Motor neuron (in vitro differentiated cells): Measurements from ENCODE around the gene MAML2. TPM values are rescaled to one million over a fixed set of nuclear protein-coding genes. Genes with fewer than 3 reads are reported as not detected.

Experiments
- ATAC-seq, 8 experiments: fragments of 200-7000 bp; cut with Tn5 transposase; replicated peaks in 6 of 8; 2 replicates each; pipeline ENCODE4 v1.8.0; 2021; ENCODE audit warnings: mild to moderate bottlenecking in 8 of 8, moderate library complexity in 8 of 8
- H3K27ac ChIP-seq, 2 donors: fragments of 250-450 bp; sonication (Bioruptor Pico); 2 replicates each; pipeline ENCODE4 v1.9.0; 2021; ENCODE audit warnings: antibody characterized with exemption in 2 of 2, mild to moderate bottlenecking in 2 of 2, moderate library complexity in 1 of 2
- H3K4me1 ChIP-seq, 2 donors: fragments of 250-450 bp; sonication (Bioruptor Pico); replicated peaks in 1 of 2; 2 replicates each; pipeline ENCODE4 v1.6.1; 2021; ENCODE audit warnings: antibody characterized with exemption in 2 of 2, mild to moderate bottlenecking in 2 of 2, moderate library complexity in 1 of 2
- H3K4me3 ChIP-seq, 5 donors: fragments of 250-450 bp; sonication (Bioruptor Pico); 2 replicates each; pipeline ENCODE4 v1.9.0; 2021; ENCODE audit warnings: antibody characterized with exemption in 5 of 5, mild to moderate bottlenecking in 5 of 5, moderate library complexity in 4 of 5
- WGBS, 10 experiments: fragments of 450-650 bp; shearing (Covaris generic); methylation state at CpG; one replicate each; pipeline ENCODE4 v1.0.0; 2022; 5-methylcytosine and 5-hydroxymethylcytosine counted together
- in situ Hi-C, 9 experiments: fragments of 400-800 bp; cut with MboI; loops; one replicate each; pipeline ENCODE4 v1.15.0; 2021; ENCODE audit warnings: low sequenced_read_pairs in 9 of 9, low pct_unique_long_range_greater_than_20kb in 2 of 9; ENCODE audit not compliant: unreplicated experiment in 9 of 9
- total RNA-seq, 8 experiments: library from RNA; unstranded; fragments of 300-600 nt; gene quantifications; 2 replicates each; pipeline versions ENCODE4 v1.2.3 to v1.2.4, GENCODE V29; 2022

Gene MAML2
- total RNA-seq, 8 experiments from 2014 or later: 4.9 to 21.2 (median 6.4) TPM

DNA sequence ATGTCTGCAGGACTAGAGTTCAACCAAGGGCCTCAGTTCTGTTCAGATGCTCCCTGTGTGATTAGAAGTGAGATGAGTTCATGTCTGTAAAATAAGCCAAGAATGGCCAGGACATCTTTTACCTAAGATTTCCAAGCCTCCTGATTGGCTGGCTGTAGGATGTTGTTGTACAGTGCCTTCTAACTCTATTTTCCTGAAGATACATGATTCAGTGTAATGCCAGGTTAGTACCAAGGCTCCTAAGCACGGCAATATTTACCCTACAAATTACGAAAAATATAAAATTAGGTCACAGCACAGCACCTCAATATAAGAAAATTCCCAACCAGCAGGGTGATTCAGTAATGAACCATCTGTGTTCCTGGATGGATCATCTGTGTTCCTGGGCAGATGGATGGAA is 279.1 kb downstream of the MAML2 start:
- no peak overlapping the region for H3K4me3 ChIP-seq
- H3K27ac ChIP-seq: no peak overlapping the region
- in situ Hi-C loops: loop anchor here in 4 of 9 experiments (25.0 kb wide), 1 partner anchor 273 kb away; the partner anchor contains the start of gene MAML2 (in 4 of the 4)
- 60 to 100% (median 97%) methylated on average over 1 to 2 of the region's 2 CpGs; no CpG with 5 or more reads in 4 of the 10 experiments for WGBS, 10 experiments
- H3K4me1 ChIP-seq: peaks cover 0 to 19% of the 10 kb centered on the region in 2 donors
- ATAC-seq: no peak

DNA sequence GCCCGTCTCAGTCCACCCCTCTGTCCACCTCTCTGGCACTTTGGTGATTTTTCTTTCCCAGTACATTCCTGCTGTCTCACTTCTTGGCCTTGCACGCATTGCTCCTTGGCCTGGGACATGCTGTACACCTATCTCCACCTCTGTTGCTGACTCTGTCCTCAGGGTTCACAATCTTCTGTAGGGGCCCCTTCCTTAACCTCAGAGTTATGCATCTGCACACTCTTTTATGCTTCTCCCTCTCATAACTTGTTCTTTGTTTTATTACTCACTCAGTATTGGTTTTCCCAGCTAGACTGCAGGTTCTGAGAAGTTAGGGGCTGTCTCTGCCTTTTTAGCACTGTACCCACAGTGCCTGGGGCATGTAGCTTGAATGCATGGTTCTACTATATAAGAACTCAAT is 279.9 kb downstream of the MAML2 start:
- peaks cover 0 to 19% of the 10 kb centered on the region in 2 donors for H3K4me1 ChIP-seq
- 67 to 100% (median 96%) methylated on average over 1 to 2 of the region's 2 CpGs; no CpG with 5 or more reads in 4 of the 10 experiments for WGBS, 10 experiments
- no peak for ATAC-seq
- H3K4me3 ChIP-seq: no peak overlapping the region
- in situ Hi-C loops: loop anchor here in 4 of 9 experiments (25.0 kb wide), 1 partner anchor 274 kb away; the partner anchor contains the start of gene MAML2 (in 4 of the 4)
- no peak overlapping the region for H3K27ac ChIP-seq

DNA sequence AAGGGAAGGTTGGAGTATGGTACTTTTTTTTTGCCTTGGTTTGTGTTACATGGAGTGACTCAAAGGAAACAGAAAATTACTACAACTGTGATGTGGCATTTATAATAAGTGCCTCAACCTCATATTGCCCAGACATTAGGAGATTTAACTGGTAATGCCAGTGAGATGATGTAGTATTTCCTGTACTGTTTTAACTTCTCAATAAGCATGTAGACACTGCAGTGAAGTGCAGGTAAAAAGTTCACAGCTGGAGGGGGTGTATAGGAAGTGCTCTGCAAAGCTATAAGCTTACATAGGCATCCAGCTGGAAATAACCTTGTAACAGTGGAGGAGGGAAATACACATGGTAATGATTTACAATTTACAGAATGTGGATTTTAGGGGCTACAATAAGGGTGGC is 280.9 kb downstream of the MAML2 start:
- Histone ChIP-seq H3K27ac (no peak overlapping the region), H3K4me3 (no peak overlapping the region), H3K4me1 (peaks cover 0 to 17% of the 10 kb centered on the region in 2 donors)
- in situ Hi-C loops: loop anchor here in 4 of 9 experiments (25.0 kb wide), 1 partner anchor 275 kb away; the partner anchor contains the start of gene MAML2 (in 4 of the 4)
- peak in 2 of 8 experiments; percentile 32 to 39 for ATAC-seq

DNA sequence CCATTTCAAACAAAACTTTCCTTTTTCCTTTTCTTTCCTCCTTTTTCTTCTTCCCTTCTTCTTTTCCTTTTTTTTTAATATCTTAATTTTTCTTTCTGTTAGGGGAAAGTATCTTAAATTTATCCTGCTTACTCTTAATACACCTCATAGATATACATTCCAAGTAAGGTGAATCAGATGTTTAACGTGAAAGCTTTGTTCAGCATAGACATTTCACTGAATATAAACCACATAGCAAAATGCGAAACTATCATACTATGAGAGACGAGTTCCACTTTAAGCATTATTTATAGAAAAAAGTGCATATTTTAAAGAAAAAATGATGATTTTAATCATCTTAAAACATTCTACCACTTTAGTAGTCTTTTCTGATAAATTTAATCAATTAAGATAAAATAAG is 281.3 kb downstream of the MAML2 start:
- Histone ChIP-seq H3K4me1 (peaks cover 4 to 16% of the 10 kb centered on the region in 2 donors), H3K4me3 (no peak overlapping the region), H3K27ac (no peak overlapping the region)
- no peak for ATAC-seq
- in situ Hi-C loops: loop anchor here in 4 of 9 experiments (25.0 kb wide), 1 partner anchor 276 kb away; the partner anchor contains the start of gene MAML2 (in 4 of the 4)
- WGBS, 10 experiments: 40 to 100% (median 94%) methylated on average over 1 to 3 of the region's 3 CpGs

DNA sequence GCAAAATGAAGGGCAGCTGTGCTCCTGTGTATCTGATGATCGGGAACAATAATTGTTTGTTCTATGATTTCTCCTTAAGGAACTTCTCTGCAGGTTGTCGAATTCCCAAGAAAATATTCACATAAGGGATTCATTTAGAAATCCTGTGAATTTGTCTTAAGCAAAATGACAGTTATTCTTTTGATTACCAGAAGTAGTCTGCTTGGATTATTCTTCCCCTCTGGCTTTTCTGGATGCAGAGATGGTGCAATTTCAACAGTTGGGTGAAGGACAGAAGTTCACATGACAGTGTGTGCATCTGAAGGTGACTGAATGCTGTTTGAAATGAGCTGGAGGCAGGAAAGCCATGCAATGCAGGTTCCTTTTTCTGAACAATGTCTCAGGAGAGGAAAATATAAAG is 281.9 kb downstream of the MAML2 start:
- in situ Hi-C loops: loop anchor here in 4 of 9 experiments (25.0 kb wide), 1 partner anchor 276 kb away; the partner anchor contains the start of gene MAML2 (in 4 of the 4)
- no peak for ATAC-seq
- Histone ChIP-seq H3K4me3 (no peak overlapping the region), H3K4me1 (peaks cover 10 to 20% of the 10 kb centered on the region in 2 donors), H3K27ac (no peak overlapping the region)
- 0 to 100% (median 58%) methylated on average over 1 to 2 of the region's 2 CpGs; no CpG with 5 or more reads in 2 of the 10 experiments for WGBS, 10 experiments

DNA sequence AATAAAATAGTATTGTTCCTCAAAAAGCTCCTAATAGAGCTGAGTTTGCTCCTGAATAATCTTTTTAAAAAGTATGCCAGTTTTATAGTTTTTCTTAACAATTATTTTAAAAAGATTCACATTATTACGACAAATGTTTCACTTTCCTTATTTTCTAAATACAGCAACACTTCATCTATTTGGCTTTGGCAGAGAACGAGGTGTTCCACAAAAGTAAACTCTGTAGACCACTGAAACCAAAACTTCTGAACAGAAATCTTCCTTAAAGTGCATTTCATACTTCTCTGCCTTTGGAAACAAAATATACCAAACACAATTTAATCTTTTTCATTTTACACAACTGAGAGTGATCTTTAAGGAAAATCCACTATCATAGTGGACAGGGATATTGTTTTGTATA is 285.5 kb downstream of the MAML2 start:
- in situ Hi-C loops: loop anchor here in 4 of 9 experiments (25.0 kb wide), 1 partner anchor 280 kb away; the partner anchor contains the start of gene MAML2 (in 4 of the 4)
- ATAC-seq: no peak
- no peak overlapping the region for H3K4me3 ChIP-seq
- H3K27ac ChIP-seq: no peak overlapping the region
- H3K4me1 ChIP-seq: peaks cover 26 to 30% of the 10 kb centered on the region in 2 donors
- 0 to 100% (median 82%) methylated on average over 1 to 2 of the region's 2 CpGs for WGBS, 10 experiments

DNA sequence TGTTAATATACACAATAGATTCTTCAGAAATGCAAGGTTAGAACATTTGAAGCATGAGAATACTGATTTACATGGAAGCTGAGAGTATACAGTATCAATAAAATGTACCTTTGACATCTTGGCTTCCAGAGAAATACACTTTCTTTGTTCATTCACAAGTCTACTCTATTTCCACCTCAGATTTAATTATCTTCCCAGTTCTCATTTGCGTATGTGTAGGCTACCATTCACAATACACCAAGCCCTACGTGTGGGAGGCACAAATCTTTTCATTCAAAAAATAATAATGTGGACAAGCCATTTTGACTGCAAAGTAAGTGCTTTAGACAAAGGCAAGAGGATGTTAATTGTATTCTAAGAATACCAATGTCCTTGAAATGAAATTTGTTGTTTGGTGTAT is 286.4 kb downstream of the MAML2 start:
- peak in 1 of 8 experiments; percentile 8 for ATAC-seq
- WGBS, 10 experiments: 17 to 60% (median 39%) methylated on average over 1 to 2 of the region's 2 CpGs; no CpG with 5 or more reads in 6 of the 10 experiments
- Histone ChIP-seq H3K4me3 (no peak overlapping the region), H3K4me1 (peaks cover 25 to 26% of the 10 kb centered on the region in 2 donors), H3K27ac (peak overlapping the region in 1 of 2 donors; percentile 74)
- in situ Hi-C loops: loop anchor here in 4 of 9 experiments (25.0 kb wide), 1 partner anchor 281 kb away; the partner anchor contains the start of gene MAML2 (in 4 of the 4)

DNA sequence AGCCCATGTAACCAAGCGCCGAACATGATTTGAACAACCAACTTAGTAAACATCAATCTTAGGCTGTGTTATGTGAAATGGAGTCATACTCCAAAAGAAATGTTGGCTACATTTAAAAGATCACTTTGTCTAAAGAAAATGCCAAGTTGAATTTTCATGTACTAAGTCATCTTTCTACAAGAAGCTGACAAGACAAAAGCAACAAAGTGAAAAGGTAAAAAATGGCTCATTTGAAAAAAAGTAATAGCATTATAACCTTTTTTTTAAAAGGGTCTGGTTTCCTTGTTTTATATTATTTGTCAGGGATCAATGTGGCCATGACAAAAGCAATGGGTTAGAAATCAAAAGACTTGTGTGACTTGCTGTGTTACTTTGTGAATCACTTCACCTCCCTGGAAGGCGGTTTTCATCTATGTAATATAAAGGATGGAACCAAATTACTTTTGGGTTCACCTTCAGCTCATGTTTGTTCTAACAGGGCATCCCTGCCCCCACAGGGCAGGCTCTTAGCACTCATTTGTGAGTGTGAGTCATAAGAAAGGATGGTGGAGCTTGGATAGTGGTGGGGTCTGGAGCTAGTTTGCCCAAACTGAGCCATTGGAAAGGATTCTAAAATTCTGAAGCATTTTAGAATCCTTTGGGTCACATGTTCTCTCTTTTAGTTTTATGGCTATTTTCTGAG is 287.1 kb downstream of the MAML2 start:
- in situ Hi-C loops: loop anchor here in 4 of 9 experiments (25.0 kb wide), 1 partner anchor 281 kb away; the partner anchor contains the start of gene MAML2 (in 4 of the 4)
- Histone ChIP-seq H3K4me1 (peaks cover 22 to 26% of the 10 kb centered on the region in 2 donors), H3K27ac (peak overlapping the region; percentile 55 to 74), H3K4me3 (no peak overlapping the region)
- peak in 5 of 8 experiments; percentile 29 to 38 (median 32) for ATAC-seq
- WGBS, 10 experiments: 0 to 88% (median 22%) methylated on average over 2 to 3 of the region's 3 CpGs

DNA sequence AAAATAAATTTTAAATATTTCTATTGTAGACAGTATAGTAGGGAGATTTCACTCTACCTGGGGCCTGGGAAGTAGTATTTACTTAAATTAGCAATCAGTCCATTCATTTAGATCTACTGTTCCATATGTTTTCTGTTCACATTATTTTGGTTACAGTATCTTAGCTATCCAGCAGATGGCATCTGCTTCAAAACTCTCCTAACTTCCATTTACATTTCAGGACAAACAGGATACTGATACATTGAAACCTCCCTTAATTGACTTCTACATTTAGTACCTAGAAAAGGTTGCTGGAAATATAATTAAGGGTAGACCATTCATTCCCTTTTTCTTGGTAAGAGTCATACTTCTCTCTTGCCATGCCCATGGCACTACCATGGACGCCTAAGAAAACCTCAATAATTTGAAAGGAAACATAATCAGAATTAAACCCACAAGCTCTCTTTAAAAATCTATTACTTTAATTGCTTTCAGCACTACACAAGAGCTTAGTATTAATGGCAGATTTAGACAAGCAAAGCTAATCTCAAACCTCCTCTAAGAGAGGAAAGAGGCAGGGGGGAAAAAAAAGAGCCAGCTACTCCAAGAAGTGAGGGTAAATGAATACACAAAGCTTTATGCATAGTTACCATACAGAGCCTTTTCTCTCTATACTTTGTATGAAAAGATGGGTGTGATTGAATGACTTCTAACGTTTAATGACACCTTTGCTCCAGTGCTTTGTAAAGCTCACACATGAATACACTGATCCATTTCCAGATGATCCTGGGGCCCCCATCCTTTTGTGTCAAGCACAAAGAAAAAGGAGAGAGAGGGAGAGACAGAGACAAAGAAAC is 287.9 kb downstream of the MAML2 start:
- 0 to 38% (median 8%) methylated on average over 1 to 2 of the region's 2 CpGs; no CpG with 5 or more reads in 1 of the 10 experiments for WGBS, 10 experiments
- in situ Hi-C loops: loop anchor here in 4 of 9 experiments (25.0 kb wide), 1 partner anchor 282 kb away; the partner anchor contains the start of gene MAML2 (in 4 of the 4)
- H3K4me3 ChIP-seq: no peak overlapping the region
- H3K27ac ChIP-seq: peak overlapping the region; percentile 38 to 71
- ATAC-seq: peak; percentile 38 to 90 (median 84)
- H3K4me1 ChIP-seq: peaks cover 28 to 34% of the 10 kb centered on the region in 2 donors

DNA sequence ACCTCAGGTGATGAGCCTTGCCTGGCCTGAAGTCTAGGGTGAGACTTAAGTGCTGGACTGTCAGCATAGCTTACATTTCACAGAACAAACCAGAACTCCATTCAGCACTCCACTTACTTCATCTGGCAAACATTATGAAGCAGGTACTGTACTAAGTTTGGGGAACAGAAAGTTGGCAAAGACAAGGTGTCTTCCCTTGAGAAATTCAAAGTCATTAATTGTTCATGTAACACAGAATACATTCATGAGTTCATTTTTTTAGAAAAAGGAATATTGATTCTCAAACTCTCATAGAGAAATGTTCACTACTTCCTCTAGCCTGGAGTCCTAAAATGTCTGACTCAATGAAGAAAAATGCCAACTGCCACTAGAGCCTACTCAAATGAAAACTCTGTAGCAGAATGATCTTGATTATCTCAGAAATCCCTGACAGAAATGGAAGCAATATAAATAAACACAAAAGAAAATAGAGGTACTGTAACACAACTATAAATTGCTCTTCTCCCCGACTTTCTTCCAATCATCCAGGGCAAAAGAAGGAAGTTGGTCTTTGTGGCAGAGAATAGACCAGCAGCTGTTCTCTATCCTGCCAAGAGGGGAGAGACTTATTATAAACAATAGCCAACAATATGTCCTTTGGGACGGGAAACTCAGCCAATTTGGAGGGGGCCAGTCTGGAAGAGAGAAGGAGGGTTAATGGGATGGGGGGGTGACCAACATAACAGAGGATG is 289.9 kb downstream of the MAML2 start:
- in situ Hi-C loops: loop anchor here in 4 of 9 experiments (25.0 kb wide), 1 partner anchor 284 kb away; the partner anchor contains the start of gene MAML2 (in 4 of the 4)
- H3K4me1 ChIP-seq: peaks cover 32 to 36% of the 10 kb centered on the region in 2 donors
- no peak overlapping the region for H3K4me3 ChIP-seq
- no peak overlapping the region for H3K27ac ChIP-seq
- WGBS, 10 experiments: 33 to 100% (median 88%) methylated on average over 1 to 2 of the region's 2 CpGs; no CpG with 5 or more reads in 3 of the 10 experiments
- ATAC-seq: no peak

DNA sequence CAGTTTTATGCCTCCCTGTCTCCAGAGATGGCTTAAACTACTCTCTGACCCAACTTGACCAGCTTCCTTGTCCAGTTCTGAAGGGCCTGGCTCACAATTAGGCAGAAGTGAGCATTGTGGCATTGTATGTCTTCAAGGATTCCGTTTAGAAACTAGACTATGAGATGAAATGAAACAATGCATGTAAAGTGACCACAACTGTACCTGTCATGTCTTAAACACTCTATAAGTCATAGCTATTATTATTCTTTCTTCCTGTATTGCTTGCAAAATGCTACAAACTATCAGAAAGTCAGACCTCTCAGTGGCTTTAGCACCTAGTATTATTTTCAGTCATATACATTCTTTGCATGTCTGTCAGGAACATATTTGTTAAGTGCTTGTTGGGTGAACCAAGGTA is 291.2 kb downstream of the MAML2 start:
- Histone ChIP-seq H3K4me1 (peaks cover 33% of the 10 kb centered on the region in 2 donors), H3K27ac (no peak overlapping the region), H3K4me3 (no peak overlapping the region)
- 0 to 100% (median 69%) methylated on average over 1 of the region's 1 CpG; no CpG with 5 or more reads in 4 of the 10 experiments for WGBS, 10 experiments
- in situ Hi-C loops: loop anchor here in 4 of 9 experiments (25.0 kb wide), 1 partner anchor 285 kb away; the partner anchor contains the start of gene MAML2 (in 4 of the 4)
- ATAC-seq: no peak
